ENCODE measurements around the gene ANGPTL3. TPM values are rescaled to one million over a fixed set of nuclear protein-coding genes. Genes with fewer than 3 reads are reported as not detected.
"Not testable (repeated sequence)": the region's sequence is repeated elsewhere in the genome, so short reads cannot be mapped to it uniquely, and the experiment has no call there.

Gene ANGPTL3
- total and polyA plus RNA-seq, 2 of the 4 experiments (the other 2 are of a cell fraction): not detected

- H2BK5ac ChIP-seq (ENCODE audit: low read depth, low read length, poor library complexity, severe bottlenecking); H2AK9ac ChIP-seq (replicated peaks; ENCODE audit: low read depth, low read length, poor library complexity); POLR2A ChIA-PET (ENCODE audit: unreplicated experiment); ATAC-seq (ENCODE audit: low read depth); CTCF ChIA-PET; BruUV-seq (replicated peaks); H3K4ac ChIP-seq (ENCODE audit: low read depth, low read length); H3K36me3 ChIP-seq (ENCODE audit: control insufficient read depth, insufficient read depth, low read length); H3K9me1 ChIP-seq (ENCODE audit: insufficient read depth, low read length); H2BK15ac ChIP-seq (ENCODE audit: low read depth, low read length); H2BK20ac ChIP-seq (ENCODE audit: low read depth, low read length); H3K27ac ChIP-seq (ENCODE audit: insufficient read depth, low read length); H3K9ac ChIP-seq (ENCODE audit: low read depth, low read length); H3K18ac ChIP-seq (ENCODE audit: low read depth, low read length); intact Hi-C loops (cut with micrococcal nuclease); H2AK5ac ChIP-seq (ENCODE audit: low read depth, low read length); H3K23ac ChIP-seq (ENCODE audit: low read depth, low read length); H2BK120ac ChIP-seq (ENCODE audit: low read depth, low read length); H3K56ac ChIP-seq (ENCODE audit: extremely low read depth, insufficient read depth, low read length); H3K9me3 ChIP-seq (ENCODE audit: control insufficient read depth, insufficient read depth, low read length); DNase-seq; dilution Hi-C loops (cut with HindIII; ENCODE audit: low sequenced_read_pairs, unreplicated experiment); H4K91ac ChIP-seq (ENCODE audit: insufficient read depth, low read depth, low read length); H3K4me3 ChIP-seq (ENCODE audit: insufficient read depth, low read depth, low read length); H4K8ac ChIP-seq (ENCODE audit: low read depth in 2 of 2, low read length in 2 of 2); H3K4me1 ChIP-seq (ENCODE audit: control insufficient read depth, insufficient read depth, low read length); H4K5ac ChIP-seq (ENCODE audit: low read depth, low read length); H3K14ac ChIP-seq (replicated peaks; ENCODE audit: low read depth, low read length); H3K4me2 ChIP-seq (ENCODE audit: low read depth, low read length); H4K20me1 ChIP-seq (ENCODE audit: insufficient read depth, low read length); in situ Hi-C loops (cut with MboI; ENCODE audit: low sequenced_read_pairs); H2AFZ ChIP-seq (replicated peaks; ENCODE audit: low read length, poor library complexity); H3K27me3 ChIP-seq (ENCODE audit: control insufficient read depth, insufficient read depth, low read length): not testable (repeated sequence)
- peaks cover 2 to 16% of the 10 kb centered on the region in 2 experiments; a peak in 3 of 4 replicates for H3K79me1 ChIP-seq (ENCODE audit: low read depth in 1 of 2, low read length in 2 of 2)
- WGBS, 2 experiments (ENCODE audit: extremely low coverage in 2 of 2, insufficient read length in 1 of 2): no CpG with 5 or more reads among the region's 1 CpG
Measured at GRCh38 chr1:62610588-62610987, 13.3 kb downstream of the ANGPTL3 start.
